GM12878 (cell line): ENCODE results near the gene HSPA12B. TPM values are rescaled to one million over a fixed set of nuclear protein-coding genes. Genes with fewer than 3 reads are reported as not detected.
A peak's percentile ranks its signal among the peaks of the same experiment; 100 is the strongest.

ENCODE experiments used
- BMI1 ChIP-seq: fragments of 450-650 bp; IDR thresholded peaks from 2 replicates; pipeline ENCODE4 v1.6.1; 2016; ENCODE audit warnings: mild to moderate bottlenecking, moderate library complexity, borderline replicate concordance
- E2F8 ChIP-seq: fragments of 450-650 bp; IDR thresholded peaks from 2 replicates; pipeline ENCODE4 v1.6.1; 2018; ENCODE audit warnings: mild to moderate bottlenecking, low read depth, moderate library complexity; ENCODE audit not compliant: partially characterized antibody
- EP300 ChIP-seq, 2 experiments: fragments of 150-350 bp in 1 of 2; IDR thresholded peaks; 2 replicates each; pipeline ENCODE4 v1.6.1; 2011 to 2012; ENCODE audit warnings: low read depth in 2 of 2, low read length in 2 of 2, borderline replicate concordance in 1 of 2, improper control_type of control experiment in 1 of 2, inconsistent platforms in 1 of 2; ENCODE audit not compliant: control insufficient read depth in 1 of 2
- IKZF2 ChIP-seq, 2 experiments: fragments of 450-650 bp; IDR thresholded peaks; 2 replicates each; pipeline ENCODE4 v1.6.1; 2017; ENCODE audit warnings: mild to moderate bottlenecking in 2 of 2, moderate library complexity in 2 of 2
- KDM1A ChIP-seq: fragments of 200-600 bp; sonication (generic); IDR thresholded peaks from 2 replicates; pipeline ENCODE4 v1.6.1; 2016; ENCODE audit warnings: borderline replicate concordance
- LARP7 ChIP-seq: fragments of 450-650 bp; IDR thresholded peaks from 2 replicates; pipeline ENCODE4 v1.6.1; 2017; ENCODE audit warnings: mild to moderate bottlenecking
- MEF2B ChIP-seq: fragments of 450-650 bp; IDR thresholded peaks from 2 replicates; pipeline ENCODE4 v1.6.1; 2018; ENCODE audit warnings: mild to moderate bottlenecking, moderate library complexity; ENCODE audit not compliant: partially characterized antibody, poor library complexity, severe bottlenecking
- POLR2AphosphoS2 ChIP-seq: IDR thresholded peaks from 2 replicates; pipeline ENCODE4 v1.6.1; 2011; ENCODE audit warnings: low read depth, mild to moderate bottlenecking, low read length, improper control_type of control experiment, moderate library complexity
- RUNX3 ChIP-seq: IDR thresholded peaks from 2 replicates; pipeline ENCODE4 v1.6.1; 2012; ENCODE audit warnings: low read length, inconsistent platforms
- SMARCA5 ChIP-seq: fragments of 450-650 bp; IDR thresholded peaks from 2 replicates; pipeline ENCODE4 v1.6.1; 2017; ENCODE audit warnings: mild to moderate bottlenecking
- SREBF2 ChIP-seq: IDR thresholded peaks from 2 replicates; pipeline ENCODE4 v1.6.1; 2012; ENCODE audit warnings: mild to moderate bottlenecking, low read length
- ZZZ3 ChIP-seq: IDR thresholded peaks from 2 replicates; pipeline ENCODE4 v1.6.1; 2011; ENCODE audit warnings: low read depth; ENCODE audit not compliant: control insufficient read depth, insufficient read length
- polyA plus RNA-seq, 11 experiments: library from polyadenylated mRNA; depleted of rRNA in 4 of 11; unstranded in 6 of 11; stranded (reverse) in 5 of 11; fragments of >200 nt; fragmentation: Nextera tagmentation in 4 of 11; fragmentation: Illumina TruSeq in 1 of 11; extraction: Ambion mirVana in 4 of 11; extraction: Trizol in 1 of 11; gene quantifications; 1 replicate in 1 of 11; 2 replicates in 10 of 11; pipeline versions ENCODE4 v1.2.1 to v1.2.3, GENCODE V29; 2011 to 2016; ENCODE audit warnings: inconsistent platforms in 2 of 11, missing spikeins in 2 of 11, low read depth in 1 of 11
- total RNA-seq, 4 experiments: library from RNA; depleted of rRNA in 3 of 4; stranded (reverse); fragments of >200 nt in 3 of 4; fragmentation: Illumina TruSeq in 1 of 4; extraction: Trizol in 1 of 4; gene quantifications; 2 replicates each; pipeline versions ENCODE4 v1.2.1 to v1.2.3, GENCODE V29; 2013 to 2021
- TF ChIP-seq, protein P1 (sequence below): fragments of 450-650 bp; IDR thresholded peaks from 2 replicates; pipeline ENCODE4 v1.6.1; 2017; ENCODE audit warnings: antibody characterized with exemption, mild to moderate bottlenecking, moderate library complexity
- TF ChIP-seq, protein P2 (sequence below): fragments of 450-650 bp; IDR thresholded peaks from 2 replicates; pipeline ENCODE4 v1.6.1; 2017; ENCODE audit warnings: mild to moderate bottlenecking, moderate library complexity

The HSPA12B gene
- total and polyA plus RNA-seq, 10 of the 15 experiments (the other 5 are each of a cell fraction or from before 2014, with no cell fraction given): 0.08 TPM; not detected in 9

DNA sequence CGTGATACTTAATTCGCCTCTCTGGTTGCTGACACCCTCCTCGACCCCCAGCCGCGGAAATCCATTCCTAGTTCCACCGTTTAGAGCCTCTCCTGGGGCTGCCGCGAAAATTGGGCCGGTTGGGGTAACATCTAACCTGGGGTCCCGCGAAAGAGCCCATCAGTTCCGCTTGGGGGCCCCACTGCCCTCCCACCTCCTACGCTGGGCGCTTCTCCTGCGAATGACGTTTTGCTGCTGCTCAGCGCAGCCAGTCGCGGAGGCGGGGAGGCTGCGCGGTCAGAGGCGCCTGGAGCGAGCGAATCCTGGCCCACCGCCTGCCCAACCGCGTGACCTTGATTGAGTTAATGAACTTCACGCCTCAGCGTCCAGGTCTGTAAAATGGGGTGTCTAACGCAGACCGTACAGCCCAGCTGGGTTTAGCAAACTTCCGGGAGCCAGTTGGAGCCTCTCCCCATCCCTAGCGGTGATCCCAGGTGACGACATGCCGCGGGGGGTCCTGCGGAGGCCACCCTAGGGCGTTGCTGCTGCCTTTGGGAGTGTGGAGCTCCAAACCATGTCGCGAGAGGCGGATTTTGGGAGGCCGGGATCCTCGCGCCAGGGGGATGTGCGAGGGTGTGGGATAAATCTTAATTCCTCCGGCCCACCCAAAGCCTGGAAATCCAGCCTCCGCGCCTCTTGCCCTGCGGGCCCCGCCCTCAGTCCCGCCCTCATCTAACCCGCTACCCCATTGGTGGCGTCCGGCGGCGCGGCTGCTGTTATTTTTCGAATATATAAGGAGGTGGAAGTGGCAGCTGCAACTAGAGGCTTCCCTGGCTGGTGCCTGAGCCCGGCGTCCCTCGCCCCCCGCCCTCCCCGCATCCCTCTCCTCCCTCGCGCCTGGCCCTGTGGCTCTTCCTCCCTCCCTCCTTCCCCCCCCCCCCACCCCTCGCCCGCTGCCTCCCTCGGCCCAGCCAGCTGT is 63.3 kb downstream of the HSPA12B start, which contains the start of gene CDC25B (continued):
- 0 out of 4 replicates have a peak, but pooled peaks of 1 of the 2 experiments have one; percentile 15 for TF ChIP-seq EP300 (IDR thresholded peaks at IDR 0.05; ENCODE audit: borderline replicate concordance in 1 of 2, control insufficient read depth in 1 of 2, low read depth in 2 of 2, low read length in 2 of 2)
- TF ChIP-seq KDM1A: no peak
- peak; percentile 99 for TF ChIP-seq SMARCA5
- TF ChIP-seq SREBF2: no peak
- TF ChIP-seq, protein P1, sequence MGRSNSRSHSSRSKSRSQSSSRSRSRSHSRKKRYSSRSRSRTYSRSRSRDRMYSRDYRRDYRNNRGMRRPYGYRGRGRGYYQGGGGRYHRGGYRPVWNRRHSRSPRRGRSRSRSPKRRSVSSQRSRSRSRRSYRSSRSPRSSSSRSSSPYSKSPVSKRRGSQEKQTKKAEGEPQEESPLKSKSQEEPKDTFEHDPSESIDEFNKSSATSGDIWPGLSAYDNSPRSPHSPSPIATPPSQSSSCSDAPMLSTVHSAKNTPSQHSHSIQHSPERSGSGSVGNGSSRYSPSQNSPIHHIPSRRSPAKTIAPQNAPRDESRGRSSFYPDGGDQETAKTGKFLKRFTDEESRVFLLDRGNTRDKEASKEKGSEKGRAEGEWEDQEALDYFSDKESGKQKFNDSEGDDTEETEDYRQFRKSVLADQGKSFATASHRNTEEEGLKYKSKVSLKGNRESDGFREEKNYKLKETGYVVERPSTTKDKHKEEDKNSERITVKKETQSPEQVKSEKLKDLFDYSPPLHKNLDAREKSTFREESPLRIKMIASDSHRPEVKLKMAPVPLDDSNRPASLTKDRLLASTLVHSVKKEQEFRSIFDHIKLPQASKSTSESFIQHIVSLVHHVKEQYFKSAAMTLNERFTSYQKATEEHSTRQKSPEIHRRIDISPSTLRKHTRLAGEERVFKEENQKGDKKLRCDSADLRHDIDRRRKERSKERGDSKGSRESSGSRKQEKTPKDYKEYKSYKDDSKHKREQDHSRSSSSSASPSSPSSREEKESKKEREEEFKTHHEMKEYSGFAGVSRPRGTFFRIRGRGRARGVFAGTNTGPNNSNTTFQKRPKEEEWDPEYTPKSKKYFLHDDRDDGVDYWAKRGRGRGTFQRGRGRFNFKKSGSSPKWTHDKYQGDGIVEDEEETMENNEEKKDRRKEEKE: no peak
- peak; percentile 84 to 88 for TF ChIP-seq IKZF2 (IDR thresholded peaks at IDR 0.05)
- TF ChIP-seq LARP7: peak; percentile 72; the same call in 1 of the 2 replicates
- peak; percentile 30 for TF ChIP-seq MEF2B
- TF ChIP-seq ZZZ3: no peak
- TF ChIP-seq RUNX3: peak; percentile 62
- TF ChIP-seq E2F8: no peak
- TF ChIP-seq, protein P2, sequence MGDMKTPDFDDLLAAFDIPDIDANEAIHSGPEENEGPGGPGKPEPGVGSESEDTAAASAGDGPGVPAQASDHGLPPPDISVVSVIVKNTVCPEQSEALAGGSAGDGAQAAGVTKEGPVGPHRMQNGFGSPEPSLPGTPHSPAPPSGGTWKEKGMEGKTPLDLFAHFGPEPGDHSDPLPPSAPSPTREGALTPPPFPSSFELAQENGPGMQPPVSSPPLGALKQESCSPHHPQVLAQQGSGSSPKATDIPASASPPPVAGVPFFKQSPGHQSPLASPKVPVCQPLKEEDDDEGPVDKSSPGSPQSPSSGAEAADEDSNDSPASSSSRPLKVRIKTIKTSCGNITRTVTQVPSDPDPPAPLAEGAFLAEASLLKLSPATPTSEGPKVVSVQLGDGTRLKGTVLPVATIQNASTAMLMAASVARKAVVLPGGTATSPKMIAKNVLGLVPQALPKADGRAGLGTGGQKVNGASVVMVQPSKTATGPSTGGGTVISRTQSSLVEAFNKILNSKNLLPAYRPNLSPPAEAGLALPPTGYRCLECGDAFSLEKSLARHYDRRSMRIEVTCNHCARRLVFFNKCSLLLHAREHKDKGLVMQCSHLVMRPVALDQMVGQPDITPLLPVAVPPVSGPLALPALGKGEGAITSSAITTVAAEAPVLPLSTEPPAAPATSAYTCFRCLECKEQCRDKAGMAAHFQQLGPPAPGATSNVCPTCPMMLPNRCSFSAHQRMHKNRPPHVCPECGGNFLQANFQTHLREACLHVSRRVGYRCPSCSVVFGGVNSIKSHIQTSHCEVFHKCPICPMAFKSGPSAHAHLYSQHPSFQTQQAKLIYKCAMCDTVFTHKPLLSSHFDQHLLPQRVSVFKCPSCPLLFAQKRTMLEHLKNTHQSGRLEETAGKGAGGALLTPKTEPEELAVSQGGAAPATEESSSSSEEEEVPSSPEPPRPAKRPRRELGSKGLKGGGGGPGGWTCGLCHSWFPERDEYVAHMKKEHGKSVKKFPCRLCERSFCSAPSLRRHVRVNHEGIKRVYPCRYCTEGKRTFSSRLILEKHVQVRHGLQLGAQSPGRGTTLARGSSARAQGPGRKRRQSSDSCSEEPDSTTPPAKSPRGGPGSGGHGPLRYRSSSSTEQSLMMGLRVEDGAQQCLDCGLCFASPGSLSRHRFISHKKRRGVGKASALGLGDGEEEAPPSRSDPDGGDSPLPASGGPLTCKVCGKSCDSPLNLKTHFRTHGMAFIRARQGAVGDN: peak; percentile 76
- TF ChIP-seq BMI1: no peak
- TF ChIP-seq POLR2AphosphoS2: no peak
